Stimulated activated effector memory CD8-positive, alpha-beta T cell treated with anti-CD3 and anti-CD28 coated beads, Interleukin-12 subunit alpha, Interleukin-12 subunit beta, amount 100 ng/mL, for 72 hours (primary cell): ENCODE results near the gene WSCD1.

Experiments used
- ATAC-seq: fragments of 150-1000 bp; cut with Tn5 transposase; 2 replicates; pipeline ENCODE4 v1.10.0; 2021
- DNase-seq, 2 donors: peaks; one replicate each; pipeline ENCODE4 v3.0.0; 2021 to 2022; ENCODE audit warnings: low spot score in 2 of 2
- H3K27ac Mint-ChIP-seq: one replicate; pipeline ENCODE4 v1.8.0; 2022; ENCODE audit warnings: mild to moderate bottlenecking, mixed read lengths
- H3K36me3 Mint-ChIP-seq: one replicate; pipeline ENCODE4 v1.8.0; 2022; ENCODE audit warnings: mild to moderate bottlenecking, mixed read lengths
- H3K4me1 Mint-ChIP-seq: one replicate; pipeline ENCODE4 v1.8.0; 2022; ENCODE audit warnings: mixed read lengths
- H3K4me3 Mint-ChIP-seq: one replicate; pipeline ENCODE4 v1.8.0; 2022; ENCODE audit warnings: mild to moderate bottlenecking, mixed read lengths
- H3K9me3 Mint-ChIP-seq: one replicate; pipeline ENCODE4 v1.8.0; 2022; ENCODE audit warnings: mixed read lengths

The WSCD1 gene

DNA sequence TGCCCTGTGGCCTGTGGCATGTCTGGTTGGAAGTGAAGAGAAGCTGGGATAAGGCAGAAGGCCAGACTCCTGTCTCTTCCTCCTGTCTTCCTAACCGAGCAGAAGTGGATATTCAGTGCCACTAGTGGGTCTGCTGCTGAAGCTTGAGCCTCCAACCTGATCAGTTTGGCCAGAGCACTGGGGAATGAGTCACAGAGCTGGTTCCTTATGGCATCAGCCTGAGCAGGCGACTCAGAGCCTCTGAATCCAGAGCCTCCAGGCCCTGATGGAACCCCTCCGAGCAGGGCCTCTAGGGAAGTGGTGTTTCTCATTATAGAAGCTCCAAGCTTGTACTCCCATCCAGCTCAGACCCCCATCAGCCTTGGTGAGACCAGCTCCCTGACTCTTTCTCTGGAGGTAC is 2.0 kb downstream of the WSCD1 start:
- peaks cover 14% of the 10 kb centered on the region for H3K4me1 Mint-ChIP-seq
- H3K27ac Mint-ChIP-seq = no peak overlapping the region
- H3K9me3 Mint-ChIP-seq = no peaks in the 10 kb centered on the region
- ATAC-seq (no peak), DNase-seq (no peak)
- no peak overlapping the region for H3K4me3 Mint-ChIP-seq
- no peaks in the 10 kb centered on the region for H3K36me3 Mint-ChIP-seq

DNA sequence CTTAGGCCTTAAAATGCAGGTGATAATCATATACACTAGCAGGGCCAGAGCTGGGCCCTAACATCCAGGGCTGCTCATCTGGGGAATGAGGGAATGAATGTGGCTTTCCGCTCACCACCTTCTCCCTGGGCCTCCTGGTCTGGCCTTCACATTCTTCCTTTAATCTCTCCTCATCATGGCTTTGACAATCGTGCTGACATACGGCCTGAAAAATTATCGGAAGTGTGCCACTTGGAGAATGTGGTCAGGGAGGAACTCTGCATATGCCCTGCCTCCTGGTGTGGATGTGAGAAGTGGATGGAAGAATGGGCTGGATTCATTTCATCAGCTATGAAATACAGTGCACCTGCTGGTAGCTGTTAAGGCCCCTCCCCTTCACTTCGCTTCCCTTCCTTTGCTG is 2.4 kb downstream of the WSCD1 start:
- Mint-ChIP-seq H3K4me1 (peaks cover 14% of the 10 kb centered on the region), H3K9me3 (no peaks in the 10 kb centered on the region), H3K36me3 (no peaks in the 10 kb centered on the region), H3K27ac (no peak overlapping the region), H3K4me3 (no peak overlapping the region)
- ATAC-seq (no peak), DNase-seq (no peak)

- no peaks in the 10 kb centered on the region for H3K36me3 Mint-ChIP-seq
- DNase-seq = no peak
- peaks cover 14% of the 10 kb centered on the region for H3K4me1 Mint-ChIP-seq
- no peak overlapping the region for H3K27ac Mint-ChIP-seq
- H3K9me3 Mint-ChIP-seq = no peaks in the 10 kb centered on the region
- H3K4me3 Mint-ChIP-seq = no peak overlapping the region
- ATAC-seq = no peak
Observed at GRCh38 chr17:6073620-6074019, 3.4 kb downstream of the WSCD1 start.

GRCh38 chr17:6075050-6075449 is 4.9 kb downstream of the WSCD1 start:
- ATAC-seq (no peak), DNase-seq (no peak)
- H3K4me3 Mint-ChIP-seq = no peak overlapping the region
- no peaks in the 10 kb centered on the region for H3K36me3 Mint-ChIP-seq
- no peak overlapping the region for H3K27ac Mint-ChIP-seq
- no peaks in the 10 kb centered on the region for H3K9me3 Mint-ChIP-seq
- H3K4me1 Mint-ChIP-seq = peaks cover under 1% of the 10 kb centered on the region

GRCh38 chr17:6075845-6076244 is 5.7 kb downstream of the WSCD1 start:
- DNase-seq (no peak), ATAC-seq (no peak)
- no peaks in the 10 kb centered on the region for H3K36me3 Mint-ChIP-seq
- no peaks in the 10 kb centered on the region for H3K4me1 Mint-ChIP-seq
- no peaks in the 10 kb centered on the region for H3K9me3 Mint-ChIP-seq
- H3K4me3 Mint-ChIP-seq = no peak overlapping the region
- no peak overlapping the region for H3K27ac Mint-ChIP-seq

DNA sequence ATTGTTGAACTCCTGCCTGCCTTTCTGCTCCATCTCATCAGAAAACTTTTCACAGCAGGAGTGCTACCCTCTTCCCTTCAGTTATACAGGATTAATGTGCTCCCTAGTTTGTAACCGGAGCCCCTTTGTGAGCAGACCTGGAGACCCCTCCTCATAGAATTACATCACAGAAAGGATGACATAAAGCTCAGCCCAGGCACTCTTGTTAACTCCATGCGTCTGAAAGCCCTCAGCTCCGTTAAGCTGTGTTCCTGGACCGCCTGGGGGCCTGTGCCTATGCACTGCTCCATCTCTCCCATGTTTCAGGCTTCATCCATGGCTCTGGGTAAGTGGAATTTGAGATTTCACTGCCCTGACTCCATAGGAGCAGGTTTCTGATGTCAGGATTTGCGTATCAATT is 7.6 kb downstream of the WSCD1 start:
- Mint-ChIP-seq H3K36me3 (no peaks in the 10 kb centered on the region), H3K27ac (no peak overlapping the region), H3K4me1 (no peaks in the 10 kb centered on the region), H3K9me3 (no peaks in the 10 kb centered on the region), H3K4me3 (no peak overlapping the region)
- no peak for DNase-seq
- no peak for ATAC-seq

GRCh38 chr17:6078458-6078871 is 8.3 kb downstream of the WSCD1 start:
- Mint-ChIP-seq H3K36me3 (no peaks in the 10 kb centered on the region), H3K4me3 (no peak overlapping the region), H3K27ac (no peak overlapping the region), H3K4me1 (no peaks in the 10 kb centered on the region), H3K9me3 (no peaks in the 10 kb centered on the region)
- ATAC-seq (no peak), DNase-seq (no peak)

- no peak overlapping the region for H3K4me3 Mint-ChIP-seq
- no peaks in the 10 kb centered on the region for H3K36me3 Mint-ChIP-seq
- no peak for ATAC-seq
- no peak for DNase-seq
- no peak overlapping the region for H3K27ac Mint-ChIP-seq
- no peaks in the 10 kb centered on the region for H3K9me3 Mint-ChIP-seq
- no peaks in the 10 kb centered on the region for H3K4me1 Mint-ChIP-seq
Observed at GRCh38 chr17:6079155-6079888, 9.1 kb downstream of the WSCD1 start.

- Mint-ChIP-seq H3K9me3 (no peaks in the 10 kb centered on the region), H3K36me3 (no peaks in the 10 kb centered on the region), H3K4me1 (no peaks in the 10 kb centered on the region), H3K27ac (no peak overlapping the region), H3K4me3 (no peak overlapping the region)
- no peak for DNase-seq
- ATAC-seq = no peak
Observed at GRCh38 chr17:6079960-6080359, 9.8 kb downstream of the WSCD1 start.

GRCh38 chr17:6080711-6081430 is 10.7 kb downstream of the WSCD1 start:
- Mint-ChIP-seq H3K9me3 (no peaks in the 10 kb centered on the region), H3K4me1 (no peaks in the 10 kb centered on the region), H3K4me3 (no peak overlapping the region)

GRCh38 chr17:6082335-6082734 is 12.2 kb downstream of the WSCD1 start:
- H3K9me3 Mint-ChIP-seq = no peaks in the 10 kb centered on the region
- H3K27ac Mint-ChIP-seq = no peak overlapping the region
- ATAC-seq (no peak), DNase-seq (no peak)
- H3K4me1 Mint-ChIP-seq = no peaks in the 10 kb centered on the region
- no peaks in the 10 kb centered on the region for H3K36me3 Mint-ChIP-seq
- H3K4me3 Mint-ChIP-seq = no peak overlapping the region

More at GRCh38 chr17:6080711-6081430, 10.7 kb downstream of the WSCD1 start:
- DNase-seq = no peak
- no peak overlapping the region for H3K27ac Mint-ChIP-seq
- ATAC-seq = no peak
- H3K36me3 Mint-ChIP-seq = no peaks in the 10 kb centered on the region

DNA sequence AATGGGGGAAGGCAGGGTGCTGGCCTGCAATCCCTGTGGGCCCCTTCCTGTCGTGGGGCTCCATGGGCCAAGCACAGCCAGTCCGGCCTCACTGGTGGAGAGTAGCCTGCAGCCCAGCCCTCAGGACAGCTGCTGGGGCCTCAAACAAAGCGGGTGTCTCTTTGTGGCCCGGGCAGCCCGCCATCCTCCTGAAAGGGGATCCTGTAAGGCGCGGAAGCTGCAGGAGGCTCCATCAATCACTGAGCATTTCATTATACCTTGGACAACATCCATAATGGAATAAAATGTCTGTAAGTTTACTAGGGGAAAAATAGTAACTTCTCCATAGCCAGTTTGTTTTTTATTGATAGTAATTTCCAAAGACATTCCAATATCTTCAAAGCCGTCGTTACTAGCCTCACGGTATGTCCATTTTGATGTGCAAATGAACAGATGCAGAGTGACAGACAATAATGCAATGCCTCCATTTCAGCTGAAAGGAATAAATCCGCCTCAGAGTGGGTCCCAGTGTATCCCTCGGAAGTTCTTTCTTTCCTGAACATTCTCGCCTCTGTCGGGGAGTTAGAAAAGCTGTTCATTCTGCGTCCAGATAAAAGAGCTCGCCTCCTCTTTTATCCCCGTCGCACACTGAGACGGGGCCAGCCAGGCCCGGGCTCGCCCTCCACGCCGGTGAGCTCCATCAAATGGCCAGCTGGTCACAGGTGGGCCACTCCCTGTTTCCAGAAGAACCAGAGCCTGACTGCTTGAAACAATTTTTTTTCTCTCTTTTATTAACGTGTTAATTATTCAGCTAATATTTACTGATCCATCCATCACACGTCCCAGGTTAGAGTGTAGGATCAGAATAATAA is 14.4 kb downstream of the WSCD1 start:
- no peaks in the 10 kb centered on the region for H3K4me1 Mint-ChIP-seq
- DNase-seq (no peak), ATAC-seq (no peak)
- H3K4me3 Mint-ChIP-seq = no peak overlapping the region
- no peak overlapping the region for H3K27ac Mint-ChIP-seq
- no peaks in the 10 kb centered on the region for H3K9me3 Mint-ChIP-seq
- H3K36me3 Mint-ChIP-seq = no peaks in the 10 kb centered on the region

DNA sequence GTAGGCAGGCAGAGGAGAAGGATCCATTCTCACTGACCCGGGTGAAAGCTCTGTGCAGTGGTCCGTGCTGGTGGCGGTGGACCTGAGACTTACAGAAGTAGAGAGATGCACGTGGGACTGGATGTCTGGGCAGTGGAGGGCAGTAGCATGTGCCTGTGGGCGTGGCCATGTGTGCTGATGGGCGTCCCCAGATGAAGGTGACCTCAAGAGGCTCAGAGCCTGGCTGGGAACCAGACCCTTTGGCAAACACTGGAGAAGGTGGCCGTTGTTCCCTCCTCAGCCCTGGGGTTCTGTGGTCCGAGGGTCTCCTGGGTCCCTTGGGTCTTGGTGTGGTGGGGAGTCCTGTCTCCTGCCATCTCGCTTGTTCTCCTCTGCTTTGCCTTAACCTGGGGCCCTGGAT is 15.6 kb downstream of the WSCD1 start:
- H3K4me3 Mint-ChIP-seq = no peak overlapping the region
- no peaks in the 10 kb centered on the region for H3K4me1 Mint-ChIP-seq
- no peaks in the 10 kb centered on the region for H3K9me3 Mint-ChIP-seq
- H3K36me3 Mint-ChIP-seq = no peaks in the 10 kb centered on the region
- H3K27ac Mint-ChIP-seq = no peak overlapping the region
- ATAC-seq = no peak
- no peak for DNase-seq

DNA sequence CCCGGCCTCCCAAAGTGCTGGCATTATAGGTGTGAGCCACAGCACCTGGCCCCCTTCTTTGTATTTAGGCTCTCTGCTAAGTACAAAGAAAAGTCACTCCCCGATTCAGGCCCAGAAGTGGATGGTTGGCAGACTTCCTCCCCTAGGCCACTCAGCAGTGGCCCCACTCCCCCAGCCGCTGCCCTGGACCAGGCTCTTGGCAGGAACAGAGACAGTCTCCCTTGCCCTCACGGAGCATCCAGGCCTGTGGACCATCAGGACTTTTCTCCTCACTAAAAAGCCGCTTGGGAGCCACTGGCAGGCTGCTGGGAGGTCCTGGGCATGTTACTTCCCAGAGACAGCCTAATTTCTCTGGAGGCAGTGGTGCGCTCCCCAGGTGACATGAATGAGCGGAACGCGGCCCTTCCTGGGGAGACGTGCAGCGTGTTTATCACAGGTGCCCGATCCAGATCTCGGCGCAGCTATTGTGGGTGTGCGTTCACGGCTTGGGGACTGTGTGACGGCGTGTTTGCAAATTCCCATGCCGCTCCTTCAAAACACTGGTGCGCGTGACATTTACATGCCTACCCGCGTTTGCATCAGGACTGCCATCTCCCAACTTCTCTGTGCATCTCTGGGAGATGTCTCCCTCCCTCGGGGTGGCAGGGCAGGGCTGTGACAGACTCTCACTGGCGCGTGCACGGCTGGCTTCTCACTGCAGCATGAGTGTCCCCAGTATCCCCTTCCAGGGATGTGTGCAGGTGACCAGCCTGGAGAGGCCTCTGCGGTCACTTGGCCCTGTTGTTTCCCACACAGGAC is 16.6 kb downstream of the WSCD1 start:
- no peak for DNase-seq
- H3K4me3 Mint-ChIP-seq = no peak overlapping the region

GRCh38 chr17:6088141-6088540 is 18.0 kb downstream of the WSCD1 start:
- Mint-ChIP-seq H3K9me3 (no peaks in the 10 kb centered on the region), H3K27ac (no peak overlapping the region), H3K4me3 (no peak overlapping the region), H3K36me3 (no peaks in the 10 kb centered on the region), H3K4me1 (no peaks in the 10 kb centered on the region)
- DNase-seq = no peak
- ATAC-seq = no peak

More for the DNA sequence above, 16.6 kb downstream of the WSCD1 start:
- Mint-ChIP-seq H3K27ac (no peak overlapping the region), H3K4me1 (no peaks in the 10 kb centered on the region), H3K36me3 (no peaks in the 10 kb centered on the region), H3K9me3 (no peaks in the 10 kb centered on the region)
- ATAC-seq = no peak
